ENCODE measurements around the gene ABR.

ABR gene

DNA sequence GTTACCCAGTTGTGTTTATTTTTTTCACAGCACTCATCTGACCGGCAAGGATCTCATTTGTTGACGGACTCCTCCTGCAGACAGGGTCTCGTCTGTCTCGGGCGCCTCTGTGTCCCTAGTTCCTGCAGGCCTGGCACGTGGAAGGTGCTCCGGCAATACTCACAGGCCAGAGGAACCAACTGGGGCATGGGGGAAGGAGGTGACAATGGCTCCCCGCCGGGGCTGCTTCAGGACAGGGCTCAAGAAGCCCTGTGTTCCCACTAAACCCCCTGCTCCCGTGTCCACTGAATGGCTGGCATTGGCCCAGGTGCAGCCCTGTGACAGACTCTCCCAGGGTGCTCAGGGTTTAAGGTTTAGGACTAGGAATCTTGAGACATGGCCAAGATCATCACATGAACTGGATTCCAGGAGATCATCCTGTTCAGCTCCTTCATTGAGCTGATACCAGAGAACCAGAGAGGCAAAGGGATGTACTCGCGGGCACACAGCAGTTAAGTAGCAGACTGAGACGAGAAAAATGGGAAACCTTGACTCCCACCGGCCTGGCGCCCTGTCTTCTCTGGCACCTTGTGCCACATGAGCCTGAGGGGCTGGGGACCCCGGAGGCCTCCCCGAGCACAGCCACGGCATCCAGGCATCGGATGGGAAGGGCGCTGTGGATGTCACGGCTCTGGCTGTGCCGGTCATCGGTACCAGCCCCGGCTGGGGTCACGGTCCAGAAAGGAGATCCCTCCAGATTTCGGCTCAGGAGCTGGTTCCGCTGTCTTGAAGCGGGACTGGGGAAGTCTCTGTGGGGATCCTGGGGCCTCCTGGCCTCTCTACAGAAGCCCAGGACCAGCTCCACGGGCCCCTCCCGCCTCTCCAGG is 153.8 kb downstream of the ABR start:
- no peak for DNase-seq

DNA sequence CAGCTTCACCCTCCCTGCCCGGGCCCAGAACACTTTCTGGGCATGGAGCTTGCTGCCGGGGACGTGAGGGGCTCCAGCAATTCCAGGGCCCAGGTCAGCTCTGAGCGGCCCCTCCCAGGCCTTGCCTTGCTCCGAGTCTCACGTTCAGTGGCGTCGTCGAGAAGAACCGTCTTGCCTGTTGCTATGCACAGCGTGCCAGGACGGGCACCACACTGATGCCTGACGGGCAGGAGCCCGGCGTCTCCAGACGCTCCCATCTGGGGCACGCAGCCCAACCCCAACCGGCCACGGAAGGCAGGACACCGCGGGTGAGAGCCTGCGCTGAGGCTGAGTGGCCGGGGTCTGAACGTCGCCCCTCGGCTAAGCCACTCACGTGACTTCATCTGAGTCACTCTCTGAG is 155.7 kb downstream of the ABR start:
- DNase-seq: no peak

DNA sequence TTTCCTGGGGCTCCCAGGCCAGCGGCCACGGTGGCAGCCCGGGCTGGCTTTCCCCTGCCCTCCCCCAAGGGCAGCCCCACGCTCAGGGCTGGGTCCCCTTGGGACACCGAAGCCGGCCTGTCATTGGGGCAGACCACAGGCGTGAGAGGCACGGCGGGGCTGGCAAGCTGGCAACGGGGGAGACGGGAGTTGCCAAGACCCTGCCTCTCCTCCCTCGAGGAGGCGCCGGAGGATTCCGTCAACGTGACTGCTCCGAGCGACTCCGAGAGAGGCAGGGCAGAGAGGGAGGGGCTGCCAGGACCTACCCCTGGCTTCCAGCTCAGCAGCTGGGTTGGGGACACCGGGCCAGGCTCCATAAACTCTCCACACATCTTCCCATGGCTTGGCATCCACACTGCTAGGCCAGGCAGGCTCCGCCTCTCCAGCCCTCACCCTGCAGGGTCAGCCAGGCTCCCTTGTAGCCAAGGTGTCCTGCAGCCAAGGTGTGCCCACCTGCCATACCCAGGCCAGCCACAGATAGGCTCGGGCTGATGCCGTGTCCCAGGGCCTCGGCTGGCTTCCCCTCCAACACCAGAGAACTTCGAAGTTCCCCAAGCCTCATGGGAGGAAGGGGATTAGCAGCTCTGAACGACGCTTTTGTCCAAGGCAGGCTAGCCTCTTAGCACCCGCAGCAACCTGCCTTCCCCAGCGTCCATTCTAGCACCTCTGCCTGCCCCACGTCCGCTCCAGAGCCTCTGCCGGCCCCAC is 157.3 kb downstream of the ABR start:
- no peak for DNase-seq

DNA sequence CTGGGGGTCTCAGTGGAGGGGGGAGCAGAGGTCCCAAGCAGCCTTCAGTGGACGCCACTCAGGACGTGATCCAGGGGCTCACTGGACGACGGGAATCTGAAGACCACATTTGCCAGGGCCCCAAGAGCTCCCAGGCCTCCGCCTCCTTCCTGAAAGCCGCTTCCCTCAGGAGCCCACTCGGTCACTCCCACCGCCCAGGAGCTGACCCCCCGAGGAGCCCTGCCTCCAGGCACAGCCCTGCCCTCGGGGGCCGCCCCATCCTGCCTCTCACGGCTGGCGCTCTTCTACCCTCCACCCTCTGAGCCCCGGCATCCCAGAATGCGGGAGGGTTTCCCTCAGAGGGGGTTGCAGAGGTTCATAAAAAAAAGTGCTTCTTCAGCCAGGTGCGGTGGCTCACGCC is 158.6 kb downstream of the ABR start:
- no peak for DNase-seq

DNA sequence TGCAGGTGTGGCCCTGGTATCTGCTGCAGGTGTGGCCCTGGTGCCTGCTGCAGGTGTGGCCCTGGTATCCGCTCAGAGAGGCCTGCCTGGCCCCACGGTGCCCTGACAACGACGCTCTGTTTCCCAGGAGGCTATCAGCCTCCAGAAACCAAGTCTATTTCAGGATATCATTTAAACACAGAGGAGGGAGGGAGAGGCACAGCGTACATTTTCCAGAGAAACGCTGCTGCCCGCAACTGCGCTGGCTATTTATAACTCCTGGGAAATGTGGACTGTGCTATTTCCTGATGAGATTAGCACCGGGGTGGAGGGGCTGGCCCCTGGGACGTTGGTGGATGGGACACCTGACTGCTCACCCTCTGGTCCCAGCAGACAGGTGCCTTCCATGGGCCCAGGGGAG is 160.3 kb downstream of the ABR start:
- no peak for DNase-seq

DNA sequence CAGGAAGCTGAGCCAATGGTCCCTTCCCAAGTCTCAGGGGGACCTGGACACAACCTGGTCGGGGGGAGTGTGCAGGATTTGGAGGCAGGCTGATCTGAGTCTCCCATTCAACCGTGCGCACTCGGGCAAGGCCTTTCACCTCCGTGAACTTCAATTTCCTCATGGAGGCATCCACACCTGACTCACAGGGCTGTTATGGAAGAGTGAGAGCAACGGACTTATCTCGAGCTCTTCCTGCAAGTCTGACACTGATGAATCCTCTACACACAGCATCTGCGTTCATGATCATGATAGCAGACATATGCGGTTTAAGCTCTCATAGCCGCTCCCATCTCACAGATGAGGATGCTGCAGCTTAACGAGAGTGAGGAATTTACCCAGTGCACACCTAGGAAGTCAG is 161.2 kb downstream of the ABR start:
- no peak for DNase-seq

DNA sequence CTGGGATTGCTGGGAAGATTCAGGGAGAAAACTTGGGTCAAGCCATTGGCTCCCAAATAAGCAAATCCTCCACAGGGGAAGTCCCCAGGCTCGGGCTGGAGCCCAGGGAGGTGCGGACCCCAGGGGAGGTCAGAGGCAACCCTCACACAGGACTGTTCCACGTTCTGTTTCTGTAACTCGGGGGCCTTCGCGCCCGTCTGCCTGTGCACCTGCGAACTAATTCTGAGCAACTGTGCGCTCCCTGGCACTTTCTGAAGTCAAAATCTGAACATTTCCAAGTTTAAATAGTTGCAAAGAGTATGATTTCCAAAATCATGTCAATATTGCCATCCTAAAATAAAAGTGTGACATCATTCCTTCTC is 166.1 kb downstream of the ABR start:
- DNase-seq: no peak

DNA sequence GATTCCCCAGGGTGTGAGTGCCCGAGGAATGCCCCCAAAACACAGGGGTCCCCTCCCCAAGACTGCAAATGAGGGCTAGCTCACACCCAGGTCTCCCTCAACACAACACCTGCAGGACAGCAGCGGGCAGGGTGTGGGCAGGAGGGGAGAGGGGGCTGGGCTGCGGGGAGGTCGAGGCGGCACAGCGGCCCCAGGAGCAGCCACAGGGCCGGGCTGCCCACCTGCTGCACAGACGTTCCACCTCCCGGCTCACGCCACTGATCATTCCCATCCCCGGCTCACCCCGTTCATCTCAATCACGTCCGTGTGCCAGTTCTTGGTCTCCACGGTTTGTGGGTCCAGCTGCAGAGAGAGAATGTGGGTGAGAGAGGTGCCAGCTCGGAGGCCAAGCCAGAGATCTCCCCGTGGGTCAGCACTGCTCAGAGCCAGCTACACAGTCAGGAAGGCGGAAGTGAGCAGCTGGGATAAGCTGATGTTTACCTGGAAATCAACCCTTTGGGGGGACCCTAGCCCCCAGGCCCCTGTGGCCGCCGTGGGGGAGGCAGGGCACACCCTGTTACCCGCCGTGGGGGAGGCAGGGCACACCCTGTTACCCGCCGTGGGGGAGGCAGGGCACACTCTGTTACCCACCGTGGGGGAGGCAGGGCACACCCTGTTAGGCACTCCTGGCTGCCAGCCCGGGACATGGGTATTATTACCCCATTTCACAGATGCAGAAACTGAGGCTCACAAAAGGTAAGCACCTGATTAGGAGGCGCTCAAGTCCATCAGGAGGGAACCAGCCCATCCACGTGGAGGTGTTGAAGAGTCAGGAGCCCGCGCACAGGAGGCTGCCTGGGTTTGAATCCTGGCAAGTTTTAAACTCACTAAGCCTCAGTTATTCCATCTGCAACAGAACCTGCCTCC is 166.7 kb downstream of the ABR start:
- DNase-seq: no peak

DNA sequence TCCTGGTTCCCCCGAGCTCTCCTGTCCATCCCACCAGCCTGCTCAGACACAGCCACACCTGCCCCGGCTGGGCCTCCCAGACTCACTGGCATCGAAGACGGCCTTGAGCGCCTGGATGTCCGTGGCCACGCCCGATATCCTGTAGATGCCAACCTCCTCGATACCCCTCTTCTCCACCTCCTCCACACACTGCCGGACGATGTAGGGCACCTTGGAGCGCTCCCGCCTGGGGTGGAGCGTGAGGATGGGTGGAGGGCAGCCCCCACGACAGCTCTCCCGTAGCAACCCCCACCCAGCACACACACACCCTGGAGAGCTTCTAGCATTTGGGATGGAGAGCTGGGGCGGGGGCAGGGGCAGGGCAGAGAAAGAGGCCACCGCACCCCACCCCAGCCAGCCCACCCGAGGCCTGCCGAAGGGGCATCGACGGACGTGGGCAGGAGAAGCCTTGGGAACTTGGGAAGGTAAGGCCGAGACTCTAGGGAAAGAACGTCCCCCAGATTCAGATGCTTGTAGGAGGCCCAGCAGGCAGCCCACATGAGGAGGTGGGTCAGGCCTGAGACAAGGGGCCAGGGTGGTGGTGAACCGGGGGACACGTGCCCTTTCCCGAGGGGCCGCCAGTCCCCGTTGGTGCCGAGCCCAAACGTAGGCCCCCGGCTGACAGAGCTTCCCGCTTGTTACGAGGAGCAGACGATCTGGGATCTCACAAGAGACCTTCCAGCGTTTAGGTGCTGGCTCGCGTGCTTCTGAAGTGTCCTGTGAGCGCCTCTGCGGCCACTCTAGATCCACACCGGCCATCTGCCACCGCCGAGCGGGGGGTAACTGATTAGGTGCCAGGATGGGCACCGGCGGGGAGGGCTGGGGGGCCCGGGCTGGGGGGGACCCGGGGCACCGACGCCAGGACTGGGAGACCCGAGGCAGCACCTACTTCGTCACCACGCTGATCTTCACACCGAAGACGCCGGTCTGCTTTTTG is 167.7 kb downstream of the ABR start:
- no peak for DNase-seq

DNA sequence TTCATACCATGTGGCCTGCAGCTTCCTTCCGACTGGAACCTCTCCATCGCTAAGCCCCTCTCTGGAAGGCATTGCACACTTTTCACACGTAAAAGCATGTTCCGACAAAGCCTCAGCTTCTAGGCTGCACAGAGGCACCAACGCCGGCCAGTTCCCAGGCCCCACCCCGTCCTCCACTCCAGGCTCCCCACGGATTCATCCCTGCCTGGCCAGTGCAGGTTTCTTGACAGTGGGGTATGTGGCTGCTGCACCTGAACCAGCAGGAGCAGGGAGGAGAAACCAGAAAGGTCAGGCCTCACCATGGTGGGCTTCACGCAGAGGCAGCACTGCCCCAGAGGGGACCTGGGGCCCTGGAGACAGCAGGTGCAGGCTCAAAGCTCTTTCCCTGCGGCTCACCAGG is 168.6 kb downstream of the ABR start:
- no peak for DNase-seq

DNA sequence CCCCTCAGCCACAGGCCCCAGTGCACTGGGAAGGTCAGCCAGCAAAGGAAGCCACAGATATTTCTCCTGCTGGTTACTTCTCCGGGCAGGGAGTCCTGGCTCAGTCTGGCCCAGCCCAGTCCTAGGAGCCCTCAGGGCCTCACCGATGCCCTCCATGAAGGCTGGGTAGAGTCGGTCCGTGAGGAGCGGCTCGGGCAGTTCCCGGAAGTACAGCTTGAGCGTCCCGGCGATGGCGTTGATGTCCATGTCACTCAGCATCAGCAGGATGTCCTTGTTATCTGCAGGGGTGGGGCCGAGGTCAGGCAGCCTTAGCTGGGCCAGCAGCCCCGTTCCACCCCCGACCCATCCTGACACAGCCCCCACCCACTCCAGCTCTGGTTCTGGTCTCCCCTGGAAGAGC is 169.2 kb downstream of the ABR start:
- DNase-seq: no peak

DNA sequence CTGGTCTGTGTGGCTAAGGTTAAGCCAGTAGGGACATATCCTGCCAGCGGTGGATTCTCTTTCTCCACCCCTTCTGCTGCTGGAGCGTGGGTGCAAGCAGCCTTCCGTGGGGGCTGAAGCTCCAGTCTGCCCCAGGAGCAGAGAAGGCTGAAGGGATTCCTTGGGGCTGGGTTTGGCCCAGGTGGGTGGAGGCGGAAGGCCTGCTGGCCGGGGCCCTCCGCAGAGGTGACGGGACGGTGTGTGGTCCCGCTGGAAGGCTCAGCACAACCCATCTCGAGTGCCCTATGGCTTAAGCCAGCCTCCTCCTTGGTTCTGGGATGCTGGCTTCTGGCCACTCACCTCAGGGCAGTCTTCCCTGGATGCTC is 169.7 kb downstream of the ABR start:
- no peak for DNase-seq

DNA sequence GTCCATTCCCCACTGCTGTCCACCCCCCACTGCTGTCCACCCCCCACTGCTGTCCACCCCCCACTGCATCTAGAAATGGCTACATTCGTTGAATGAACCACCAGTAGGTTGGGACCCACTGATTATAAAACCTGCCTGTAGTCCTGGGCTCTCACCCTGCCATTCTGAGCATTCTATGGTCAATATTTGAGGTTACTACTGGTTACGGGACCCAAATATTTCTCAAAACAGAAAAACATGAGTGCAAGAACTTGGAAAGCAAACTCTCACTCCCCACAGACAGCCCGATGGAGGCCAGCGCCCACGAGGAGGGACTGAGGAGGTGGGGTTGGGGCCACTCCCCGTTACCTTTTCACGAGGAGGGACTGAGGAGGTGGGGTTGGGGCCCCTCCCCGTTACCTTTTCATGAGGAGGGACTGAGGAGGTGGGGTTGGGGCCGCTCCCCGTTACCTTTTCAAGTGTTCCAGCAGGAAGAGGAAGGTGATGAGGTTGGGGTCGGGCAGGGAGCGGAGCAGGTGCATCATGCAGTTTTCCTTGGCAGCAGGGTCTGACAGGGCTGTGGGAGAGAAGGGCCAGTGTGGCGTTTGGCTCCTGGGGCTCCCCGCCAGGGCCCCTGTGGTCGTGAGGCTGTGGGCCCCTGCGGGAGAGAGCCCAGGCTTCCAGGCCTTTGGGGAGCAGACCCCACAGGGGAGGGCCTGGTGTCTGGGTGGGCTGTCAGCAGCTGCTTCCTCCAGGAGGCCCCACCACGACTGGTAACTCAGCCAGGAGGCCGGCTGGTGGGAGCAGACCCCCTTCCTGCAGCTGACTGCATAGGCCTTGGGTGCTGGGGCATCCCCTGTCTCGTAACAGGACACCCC is 170.3 kb downstream of the ABR start:
- no peak for DNase-seq

DNA sequence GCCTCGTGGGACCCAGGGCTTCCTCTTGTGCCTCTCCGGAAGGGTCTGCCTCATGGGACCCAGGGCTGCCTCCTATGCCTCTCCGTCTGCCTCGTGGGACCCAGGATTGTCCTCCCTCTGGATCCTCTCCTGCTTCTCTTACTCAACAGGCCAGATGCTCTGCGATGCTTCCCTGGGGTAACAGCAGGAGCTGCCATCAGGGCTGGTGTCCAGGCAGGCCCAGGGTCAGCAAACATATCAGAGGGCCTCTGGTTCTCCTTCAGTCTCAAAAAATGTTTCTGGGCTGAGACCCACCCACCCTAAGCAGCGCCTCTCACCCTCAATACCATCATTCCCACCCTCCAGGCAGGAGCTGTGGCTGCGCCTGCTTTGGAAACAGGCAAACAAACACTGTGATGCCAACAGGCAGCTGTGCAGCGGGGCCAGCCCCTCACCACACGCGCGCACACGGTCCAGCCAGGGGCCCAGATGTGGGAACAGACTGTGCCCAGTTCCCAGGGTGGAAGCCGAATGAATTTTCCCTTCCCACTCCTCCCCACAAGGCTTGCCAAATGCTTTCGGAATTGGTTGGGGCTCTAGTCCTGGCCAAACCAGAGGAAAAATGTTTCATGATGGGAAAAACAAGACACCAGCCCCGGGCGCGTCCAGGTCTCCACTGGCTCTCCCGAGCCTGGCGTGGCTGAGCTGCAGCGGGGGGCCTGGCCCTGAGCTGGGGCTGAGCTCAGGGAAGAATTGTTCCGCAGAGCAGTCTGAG is 171.6 kb downstream of the ABR start:
- DNase-seq: no peak

DNA sequence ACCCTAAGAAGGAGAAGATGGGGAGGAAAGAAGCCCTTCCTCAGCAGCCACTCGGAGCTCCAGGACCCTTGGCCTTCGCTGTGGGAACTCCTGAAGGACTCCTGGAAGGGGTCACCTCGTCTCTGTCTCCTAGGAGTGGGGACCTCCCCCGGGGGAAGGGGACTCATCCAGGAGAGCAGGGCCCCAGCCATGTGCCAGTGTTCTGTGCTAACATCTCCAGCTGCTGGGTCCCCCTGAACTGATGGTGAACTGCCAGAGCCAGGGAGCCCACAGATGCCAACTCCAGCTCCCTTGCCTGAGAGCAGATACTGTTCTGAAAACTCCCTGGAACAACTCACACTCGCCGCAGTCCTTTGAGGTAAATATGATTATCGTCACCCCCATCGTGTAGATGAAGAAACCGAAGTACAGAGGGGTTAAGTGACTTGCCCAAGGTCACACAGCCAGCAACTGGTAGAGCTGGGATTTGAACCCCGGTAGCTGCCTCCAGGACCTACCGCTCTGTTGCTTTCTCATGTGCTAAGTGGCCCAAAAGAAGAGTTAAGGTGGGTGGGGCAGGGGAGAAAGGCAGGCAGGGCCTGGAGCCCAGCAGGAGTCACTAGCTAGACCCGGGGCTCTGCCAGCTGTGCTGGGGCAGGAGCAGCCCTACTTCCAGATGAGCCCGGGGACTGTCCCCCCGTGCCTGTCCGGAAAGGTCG is 172.3 kb downstream of the ABR start:
- DNase-seq: no peak

DNA sequence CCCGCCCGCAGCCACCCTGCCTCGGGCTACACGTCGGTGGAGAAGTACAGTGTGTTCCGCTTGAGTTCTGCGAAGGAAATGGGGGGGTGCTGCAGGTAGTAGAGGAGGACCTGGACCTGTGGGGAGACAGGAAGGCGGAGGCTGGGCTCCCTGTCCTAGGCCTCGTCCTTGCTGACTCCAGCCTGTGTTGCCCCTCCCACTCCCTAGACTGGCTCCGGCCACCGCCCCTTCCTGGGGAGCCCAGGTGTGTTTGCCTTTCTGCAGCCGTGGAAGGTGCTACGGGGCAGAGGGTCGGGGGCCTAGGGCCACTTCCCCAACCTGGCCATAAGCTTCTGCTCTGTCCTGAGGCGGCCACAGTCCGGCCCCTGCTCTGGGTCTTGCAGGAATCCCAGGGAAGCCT is 173.7 kb downstream of the ABR start:
- no peak for DNase-seq

DNA sequence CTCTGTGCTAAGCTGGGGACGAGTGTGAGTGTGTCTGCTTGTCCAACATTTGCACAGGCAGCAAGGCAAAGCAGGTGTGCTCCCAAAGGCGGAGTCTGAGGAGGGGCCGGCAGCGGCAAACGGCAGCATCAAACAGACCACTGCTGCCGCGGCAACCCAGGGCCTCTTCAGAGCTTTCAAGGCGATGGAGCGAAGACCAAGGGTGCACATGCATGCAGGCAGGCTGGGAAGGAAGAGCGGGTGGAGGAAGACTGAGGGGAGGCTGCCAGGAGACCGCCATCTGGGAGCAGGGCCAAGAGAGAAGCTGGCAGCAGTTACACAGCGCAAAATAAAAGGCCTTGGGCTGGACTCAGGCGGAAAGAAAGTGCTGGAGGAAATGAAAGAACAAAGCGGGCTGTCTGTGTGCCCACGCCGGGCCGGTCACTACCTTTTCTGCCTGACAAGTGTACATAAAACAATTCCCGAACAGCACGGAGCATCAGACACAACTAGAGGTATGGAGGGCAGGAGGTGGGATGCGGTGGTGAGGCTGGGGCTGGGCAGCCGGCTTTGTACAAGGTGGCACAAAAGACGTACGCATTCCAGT is 174.3 kb downstream of the ABR start:
- DNase-seq: peak in 1 of 2 donors; percentile 49

DNA sequence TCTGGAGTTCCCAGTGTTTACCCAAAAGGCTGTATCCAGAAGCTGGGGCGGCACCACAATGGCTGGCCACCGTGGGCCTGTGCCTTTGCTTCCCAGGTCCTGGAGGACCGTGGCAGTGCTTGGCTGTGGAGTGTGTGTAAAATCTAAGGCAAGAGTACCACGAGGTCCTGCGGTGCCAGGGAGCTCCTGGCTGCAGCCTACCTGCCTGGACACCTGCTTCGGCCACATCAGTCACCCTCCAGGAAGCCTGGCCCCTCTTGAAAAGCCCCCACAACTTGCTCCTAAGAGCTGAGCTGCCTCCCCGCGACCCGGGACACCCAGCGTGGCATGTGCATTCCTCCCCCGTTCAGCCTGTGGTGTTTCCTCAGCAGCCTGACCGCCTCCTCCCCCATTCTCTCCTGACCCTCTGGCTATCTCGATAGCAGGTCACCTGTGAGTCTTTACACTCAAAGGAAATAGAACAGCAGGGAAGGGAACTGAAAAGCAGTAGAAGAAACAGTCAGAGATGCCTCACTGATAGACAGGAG is 174.9 kb downstream of the ABR start:
- DNase-seq: no peak
